GM13977 (cell line): ENCODE measurements around the gene LTBR.

ENCODE experiments used
- DNase-seq: peaks from one replicate; pipeline ENCODE4 v3.0.0; 2012; ENCODE audit warnings: low spot score
- in situ Hi-C: fragments of 300-500 bp; cut with MboI; formaldehyde crosslinking; loops from one replicate; pipeline ENCODE4 v1.12.0; 2022; ENCODE audit warnings: low sequenced_read_pairs, low pct_unique_long_range_greater_than_20kb, mixed read lengths, inconsistent platforms; ENCODE audit not compliant: unreplicated experiment
- TF ChIP-seq, protein P1 (sequence below): IDR thresholded peaks from 2 replicates; pipeline ENCODE4 v1.5.1; 2012; ENCODE audit warnings: mild to moderate bottlenecking, control low read depth; ENCODE audit not compliant: insufficient read depth; ENCODE audit errors: extremely low read depth, missing control alignments

Gene LTBR

DNA sequence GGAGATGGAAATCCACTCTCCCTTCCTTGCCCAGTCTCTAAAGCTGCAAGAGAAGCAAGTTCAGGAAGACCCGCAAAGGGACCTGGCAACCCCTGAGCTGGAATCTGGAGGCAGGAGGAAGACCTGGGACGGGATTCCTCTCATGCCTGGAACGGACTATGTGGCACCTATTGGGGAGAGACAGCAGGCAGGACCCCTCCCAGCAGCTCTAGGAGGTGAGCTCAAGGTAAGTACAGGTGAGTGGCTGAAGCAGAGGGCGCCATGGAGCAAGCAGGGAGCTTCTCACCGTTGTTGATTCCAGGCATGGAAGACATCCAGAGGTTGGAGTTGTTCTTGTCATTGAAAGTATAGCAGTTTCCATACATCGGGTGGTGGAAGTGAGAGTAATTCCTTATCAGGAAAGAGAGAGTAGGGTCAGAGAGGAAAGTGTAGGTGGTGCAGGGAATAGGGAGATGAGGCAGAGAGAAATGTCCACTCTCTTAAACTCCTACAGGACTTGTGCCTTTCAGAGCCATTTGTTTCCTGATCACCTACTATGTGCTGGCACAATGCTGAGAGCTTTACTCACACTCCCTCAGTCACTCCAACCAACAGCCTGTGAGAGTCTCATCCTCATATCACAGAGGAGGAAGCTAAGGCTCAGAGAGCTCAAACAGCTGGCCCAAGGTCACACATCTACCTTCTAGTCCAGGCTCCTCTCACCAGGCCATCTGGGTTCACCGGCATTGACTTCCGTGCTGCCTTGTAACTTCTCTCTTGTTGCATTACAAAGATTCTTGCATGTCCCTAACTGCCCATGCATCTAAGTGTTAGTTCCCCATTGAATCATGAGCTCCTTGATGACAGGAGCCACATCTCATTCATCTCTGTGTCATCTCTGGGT is 28.2 kb upstream of the LTBR start:
- in situ Hi-C loops = no loop called here
- TF ChIP-seq, protein P1, sequence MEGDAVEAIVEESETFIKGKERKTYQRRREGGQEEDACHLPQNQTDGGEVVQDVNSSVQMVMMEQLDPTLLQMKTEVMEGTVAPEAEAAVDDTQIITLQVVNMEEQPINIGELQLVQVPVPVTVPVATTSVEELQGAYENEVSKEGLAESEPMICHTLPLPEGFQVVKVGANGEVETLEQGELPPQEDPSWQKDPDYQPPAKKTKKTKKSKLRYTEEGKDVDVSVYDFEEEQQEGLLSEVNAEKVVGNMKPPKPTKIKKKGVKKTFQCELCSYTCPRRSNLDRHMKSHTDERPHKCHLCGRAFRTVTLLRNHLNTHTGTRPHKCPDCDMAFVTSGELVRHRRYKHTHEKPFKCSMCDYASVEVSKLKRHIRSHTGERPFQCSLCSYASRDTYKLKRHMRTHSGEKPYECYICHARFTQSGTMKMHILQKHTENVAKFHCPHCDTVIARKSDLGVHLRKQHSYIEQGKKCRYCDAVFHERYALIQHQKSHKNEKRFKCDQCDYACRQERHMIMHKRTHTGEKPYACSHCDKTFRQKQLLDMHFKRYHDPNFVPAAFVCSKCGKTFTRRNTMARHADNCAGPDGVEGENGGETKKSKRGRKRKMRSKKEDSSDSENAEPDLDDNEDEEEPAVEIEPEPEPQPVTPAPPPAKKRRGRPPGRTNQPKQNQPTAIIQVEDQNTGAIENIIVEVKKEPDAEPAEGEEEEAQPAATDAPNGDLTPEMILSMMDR = no peak
- DNase-seq = no peak

DNA sequence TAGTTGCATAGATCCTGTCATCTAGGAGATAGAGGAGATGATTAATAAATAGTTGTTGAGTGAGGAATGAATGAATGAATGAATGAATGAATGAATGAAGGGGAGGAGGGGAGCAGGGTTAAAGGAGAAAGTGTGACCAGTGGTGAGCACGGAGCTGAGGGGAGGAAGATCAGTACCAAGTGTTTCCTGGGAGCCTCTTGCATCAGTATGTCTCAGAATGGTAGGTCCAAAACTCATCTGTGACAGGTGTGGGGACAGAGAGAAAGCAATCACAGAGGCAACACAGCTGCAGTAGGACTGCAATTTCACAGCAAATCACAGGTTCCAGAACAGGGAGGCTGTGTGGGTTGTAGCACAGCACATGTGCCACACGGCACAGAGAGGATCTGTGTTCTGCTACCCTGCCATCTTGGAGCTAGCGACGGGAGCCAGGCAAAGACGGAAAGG is 27.6 kb upstream of the LTBR start:
- no peak for DNase-seq
- TF ChIP-seq, protein P1 = no peak
- in situ Hi-C loops = no loop called here

DNA sequence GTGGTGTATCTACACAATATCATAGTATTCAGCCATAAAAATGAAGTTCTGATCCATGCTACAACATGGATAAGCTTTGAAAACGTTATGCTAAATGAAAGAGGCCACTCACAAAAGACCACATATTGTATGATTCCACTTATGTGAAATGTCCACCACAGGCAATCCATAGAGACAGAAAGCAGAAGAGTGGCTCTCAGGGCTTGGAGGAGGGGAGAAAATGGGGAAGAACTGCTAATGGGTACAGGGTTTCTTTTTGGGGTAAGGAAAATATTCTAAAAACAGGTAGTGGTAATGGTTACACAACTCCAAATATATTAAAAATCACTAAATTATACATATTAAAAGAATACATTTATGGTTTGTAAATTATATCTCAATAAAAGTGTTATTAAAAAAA is 25.1 kb upstream of the LTBR start:
- TF ChIP-seq, protein P1 = no peak
- DNase-seq = no peak
- in situ Hi-C loops = no loop called here

DNA sequence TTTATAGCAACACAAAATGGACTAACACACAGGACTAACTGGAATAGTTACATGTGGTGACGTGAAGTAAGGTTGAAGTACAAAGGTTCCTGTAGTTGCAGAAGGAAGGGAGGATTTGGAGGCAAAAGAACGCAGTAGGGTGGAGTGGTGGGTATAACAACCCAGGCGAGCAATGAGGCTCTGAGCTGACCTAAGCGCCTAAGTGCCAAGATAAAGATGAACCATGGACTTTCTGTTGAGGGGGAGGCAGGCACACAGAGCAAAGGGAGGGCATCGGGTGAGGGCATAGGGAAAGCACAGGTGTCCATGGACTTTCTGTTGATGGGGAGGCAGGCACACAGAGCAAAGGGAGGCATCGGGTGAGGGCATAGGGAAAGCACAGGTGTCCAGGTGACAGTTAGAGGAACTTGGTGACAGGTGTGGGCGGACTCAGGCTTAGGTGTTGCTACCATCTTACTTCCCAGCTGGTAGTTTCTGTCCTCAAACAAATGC is 23.8 kb upstream of the LTBR start:
- in situ Hi-C loops = no loop called here
- TF ChIP-seq, protein P1 = no peak

DNA sequence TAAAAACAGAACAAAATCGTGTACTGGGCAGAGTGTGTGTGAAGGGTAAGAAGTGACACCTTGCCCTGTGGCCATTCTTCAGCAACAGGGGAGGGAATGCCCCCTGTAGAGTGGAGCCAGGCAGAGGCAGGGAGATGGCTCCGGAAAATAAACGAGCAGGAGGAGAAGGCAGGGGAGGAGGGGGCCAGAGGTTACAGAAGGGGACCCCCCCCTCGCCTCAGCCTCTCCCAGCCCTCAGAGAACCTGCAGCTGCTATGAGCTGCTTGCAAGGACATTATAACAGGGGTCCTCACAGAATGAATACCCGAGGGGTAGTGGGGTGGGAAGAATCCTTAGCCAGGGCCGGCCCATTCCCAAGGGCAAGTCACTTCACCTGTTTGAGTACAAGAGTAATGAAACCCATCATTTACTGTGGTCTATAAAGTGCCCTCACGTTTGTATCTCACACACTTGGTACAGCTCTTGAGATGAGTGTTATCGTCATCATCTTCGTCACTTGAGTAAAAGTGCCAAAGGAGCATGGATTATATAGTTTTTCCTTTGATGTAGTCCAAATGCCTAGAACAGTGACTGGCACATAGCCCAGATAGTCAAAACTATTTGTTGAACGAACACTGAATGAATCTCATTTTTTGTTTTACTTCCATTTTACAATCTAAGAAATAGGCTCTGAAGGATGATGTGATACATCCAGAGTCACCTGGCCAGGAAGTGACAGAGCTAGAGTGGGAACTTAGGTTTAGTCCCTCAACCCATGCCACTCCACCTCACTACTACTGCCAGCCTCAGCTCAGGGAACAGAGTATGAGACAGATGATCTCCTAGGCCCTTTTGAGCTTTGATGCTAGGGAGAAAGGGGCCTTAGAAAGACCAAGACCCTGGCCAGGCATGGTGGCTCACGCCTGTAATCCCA is 23.1 kb upstream of the LTBR start:
- no peak for DNase-seq
- in situ Hi-C loops = no loop called here
- TF ChIP-seq, protein P1 = no peak

More for the DNA sequence above, 23.8 kb upstream of the LTBR start:
- DNase-seq = no peak

DNA sequence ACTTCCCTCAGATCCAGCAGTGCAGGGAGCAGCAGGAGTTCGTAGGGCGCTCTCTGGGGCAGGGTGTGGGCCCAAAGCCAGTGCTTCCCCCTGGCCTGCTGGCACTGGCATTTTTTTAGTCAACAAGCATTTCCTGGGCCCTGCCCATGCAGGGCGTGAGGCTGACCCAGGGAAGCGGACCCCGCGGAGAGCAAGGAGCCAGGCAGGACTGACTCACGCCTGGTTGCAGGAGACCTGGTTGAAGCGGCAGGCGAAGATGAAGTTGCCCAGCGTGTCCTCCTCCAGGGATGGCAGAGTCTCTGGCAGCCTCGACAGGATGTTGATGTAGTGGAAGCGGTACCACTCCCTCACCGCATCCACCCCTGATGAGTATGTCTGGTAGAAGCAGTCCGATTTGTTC is 22.1 kb upstream of the LTBR start:
- DNase-seq = no peak
- in situ Hi-C loops = no loop called here
- TF ChIP-seq, protein P1 = no peak
